HG03571 (cell line): ENCODE data around the gene BCOR.

Experiments
- ATAC-seq: cut with Tn5 transposase; IDR thresholded peaks from one replicate; pipeline ENCODE4 v1.9.1; 2021; ENCODE audit not compliant: unreplicated experiment

Gene BCOR

GRCh38 chrX:40068048-40068447 lies 29.7 kb downstream of the BCOR start:
- ATAC-seq = no peak

GRCh38 chrX:40066700-40067099 lies 31.1 kb downstream of the BCOR start:
- ATAC-seq = no peak

- no peak for ATAC-seq
Observed at GRCh38 chrX:40065296-40066046, 32.3 kb downstream of the BCOR start.

GRCh38 chrX:40064055-40064597 lies 33.6 kb downstream of the BCOR start:
- ATAC-seq = no peak

GRCh38 chrX:40063555-40063954 lies 34.2 kb downstream of the BCOR start:
- ATAC-seq = no peak

- no peak for ATAC-seq
Observed at GRCh38 chrX:40062525-40063155, 35.1 kb downstream of the BCOR start.

GRCh38 chrX:40061871-40062524 lies 35.8 kb downstream of the BCOR start:
- no peak for ATAC-seq

- ATAC-seq = no peak
Observed at GRCh38 chrX:40061005-40061404, 36.8 kb downstream of the BCOR start.

- ATAC-seq = no peak
Observed at GRCh38 chrX:40060356-40060845, 37.4 kb downstream of the BCOR start.

GRCh38 chrX:40058719-40059118 lies 39.0 kb downstream of the BCOR start:
- ATAC-seq = no peak

GRCh38 chrX:40057405-40057804 lies 40.4 kb downstream of the BCOR start:
- no peak for ATAC-seq

- no peak for ATAC-seq
Observed at GRCh38 chrX:40056420-40056819, 41.3 kb downstream of the BCOR start.

GRCh38 chrX:40055495-40055894 lies 42.3 kb downstream of the BCOR start:
- ATAC-seq = no peak

- no peak for ATAC-seq
Observed at GRCh38 chrX:40054793-40055192, 43.0 kb downstream of the BCOR start.

- ATAC-seq = no peak
Observed at GRCh38 chrX:40050532-40050931, 47.2 kb downstream of the BCOR start.

GRCh38 chrX:40049084-40049641 lies 48.6 kb downstream of the BCOR start:
- ATAC-seq = no peak

GRCh38 chrX:40047485-40047884 lies 50.3 kb downstream of the BCOR start:
- no peak for ATAC-seq

GRCh38 chrX:40043895-40044294 lies 53.9 kb downstream of the BCOR start:
- ATAC-seq = no peak

GRCh38 chrX:40041915-40042314 lies 55.8 kb downstream of the BCOR start:
- ATAC-seq = no peak

- no peak for ATAC-seq
Observed at GRCh38 chrX:40040686-40041461, 56.9 kb downstream of the BCOR start.

GRCh38 chrX:40039887-40040286 lies 57.9 kb downstream of the BCOR start:
- ATAC-seq = no peak
